ENCODE measurements around the gene SUPT20H. TPM values are rescaled to one million over a fixed set of nuclear protein-coding genes. Genes with fewer than 3 reads are reported as not detected.

Gene SUPT20H
- 47.0 TPM for total RNA-seq

DNA sequence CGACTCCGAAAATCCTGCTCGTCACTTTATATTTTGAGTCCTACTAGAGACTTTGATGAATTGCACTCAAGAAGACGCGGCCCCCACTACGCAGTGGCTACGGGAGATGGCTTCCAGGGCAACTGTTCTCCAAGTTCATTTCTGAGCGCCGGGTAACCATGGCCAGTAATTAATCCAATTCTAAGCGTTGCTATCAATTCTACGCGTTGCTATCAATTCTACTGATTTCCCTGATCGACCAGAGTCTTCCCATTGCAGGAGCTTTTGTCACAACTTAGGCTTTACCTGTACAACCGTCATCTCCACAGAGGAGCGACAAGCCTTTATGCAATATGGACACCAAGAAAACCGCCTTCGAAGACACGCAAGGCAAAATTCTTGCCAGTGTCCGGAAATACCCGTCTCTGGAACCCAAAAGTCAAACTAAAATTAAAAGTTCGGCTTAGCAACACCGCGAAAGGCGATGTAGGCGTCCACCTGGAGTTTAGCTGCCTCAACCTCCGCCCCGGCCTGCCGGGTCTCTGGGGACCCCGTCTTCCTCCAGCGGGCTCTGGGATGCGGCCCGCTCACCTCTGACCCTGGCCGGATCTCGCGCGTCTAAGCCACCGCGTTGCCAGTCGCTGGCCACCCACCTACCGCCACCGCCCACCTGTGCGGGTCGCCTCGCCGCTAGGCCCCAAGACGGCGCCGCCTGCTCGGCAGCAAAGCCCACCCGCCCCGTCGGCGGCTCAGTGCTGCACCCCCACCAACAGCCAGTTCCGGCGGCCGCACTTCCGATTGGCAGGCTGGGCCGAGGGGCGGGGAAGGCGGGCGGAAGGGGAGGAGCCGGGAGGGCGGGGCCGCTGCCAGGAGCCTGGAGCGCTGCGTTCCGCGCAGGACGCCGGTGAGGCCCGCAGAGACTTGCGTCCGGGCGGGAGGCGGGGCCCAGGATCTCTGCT lies at the start of gene SUPT20H:
Gene SUPT20H, minus strand, starts transcription at position 779 of the 938 bp plus-strand sequence. CDS start 8,198 bp downstream, outside the sequence.
- peaks cover 7 to 13% (median 8%) of the 10 kb centered on the region in 3 donors for H3K4me1 ChIP-seq (ENCODE audit: control insufficient read depth in 3 of 3, insufficient read depth in 3 of 3, low read length in 3 of 3)
- peak within 1 kb of the TSS; percentile 85 to 99 (median 95) for H3K4me3 ChIP-seq (ENCODE audit: low read length in 3 of 3)
- no peaks in the 10 kb centered on the region for H3K9me3 ChIP-seq (ENCODE audit: control insufficient read depth in 3 of 3, low read length in 3 of 3)
- H3K27ac ChIP-seq (ENCODE audit: low read depth, low read length): peak within 1 kb of the TSS; percentile 88
- peak within 1 kb of the TSS; percentile 89 to 98 (median 95) for H3K9ac ChIP-seq (ENCODE audit: low read depth in 1 of 3, low read length in 3 of 3)
- no peaks in the 10 kb centered on the region for H3K36me3 ChIP-seq (ENCODE audit: control insufficient read depth in 3 of 3, insufficient read depth in 3 of 3, low read length in 3 of 3)
- no peaks in the 10 kb centered on the region for H3K27me3 ChIP-seq (ENCODE audit: control insufficient read depth in 3 of 3, insufficient read depth in 3 of 3, low read length in 3 of 3)

DNA sequence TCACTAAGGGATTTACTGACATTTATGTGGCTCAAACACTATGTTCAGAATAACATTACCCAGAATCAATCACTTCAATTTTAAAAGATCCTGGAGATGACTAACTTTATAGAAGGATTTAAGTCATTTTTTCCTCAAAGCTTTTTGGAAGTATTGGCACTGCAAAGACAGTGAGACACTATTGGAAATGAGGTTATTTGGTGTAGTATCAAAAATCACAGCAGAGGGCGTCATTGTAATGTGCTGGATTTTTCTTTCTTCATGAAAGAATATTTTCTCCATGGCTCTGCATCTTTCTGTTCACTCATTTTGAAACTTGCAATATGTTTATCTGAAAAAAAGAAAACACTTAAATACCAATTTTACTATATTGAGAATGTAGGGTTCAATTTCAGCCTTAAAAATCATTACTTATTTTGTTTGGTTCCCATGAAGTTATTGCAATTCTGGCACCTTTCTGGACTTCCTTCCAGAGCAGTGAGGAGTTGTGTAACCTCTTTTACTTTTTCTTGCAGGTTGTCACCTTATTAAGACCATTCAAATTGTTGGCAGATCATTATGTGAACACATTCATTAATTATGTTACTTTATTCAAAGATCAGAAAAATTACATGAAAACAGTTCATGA lies 49.7 kb upstream of the SUPT20H start:
- Histone ChIP-seq H3K9me3 (ENCODE audit: control insufficient read depth in 3 of 3, low read length in 3 of 3) (no peaks in the 10 kb centered on the region), H3K9ac (ENCODE audit: low read depth in 1 of 3, low read length in 3 of 3) (no peak overlapping the region), H3K36me3 (ENCODE audit: control insufficient read depth in 3 of 3, insufficient read depth in 3 of 3, low read length in 3 of 3) (no peaks in the 10 kb centered on the region), H3K27me3 (ENCODE audit: control insufficient read depth in 3 of 3, insufficient read depth in 3 of 3, low read length in 3 of 3) (no peaks in the 10 kb centered on the region), H3K27ac (ENCODE audit: low read depth, low read length) (no peak overlapping the region), H3K4me3 (ENCODE audit: low read length in 3 of 3) (no peak overlapping the region), H3K4me1 (ENCODE audit: control insufficient read depth in 3 of 3, insufficient read depth in 3 of 3, low read length in 3 of 3) (no peaks in the 10 kb centered on the region)

DNA sequence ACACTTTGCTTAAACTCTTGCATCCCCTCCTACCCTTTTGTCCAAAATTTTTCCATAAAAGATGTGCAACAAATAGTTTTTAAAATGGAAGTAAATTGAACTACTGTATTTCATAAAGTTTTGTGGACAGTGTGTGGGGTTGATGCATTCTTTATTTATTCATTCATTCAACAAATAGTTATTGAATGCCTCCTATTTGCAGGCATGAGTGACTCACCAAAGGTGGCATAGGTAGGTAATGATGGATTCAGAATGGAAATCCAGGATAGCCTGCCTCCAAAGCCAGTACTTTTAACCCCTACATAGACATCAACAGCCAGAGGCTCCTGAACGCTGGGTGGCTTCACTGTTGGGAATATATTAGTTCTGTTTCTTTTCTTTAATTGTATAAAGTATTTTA lies 48.4 kb upstream of the SUPT20H start:
- Histone ChIP-seq H3K4me1 (ENCODE audit: control insufficient read depth in 3 of 3, insufficient read depth in 3 of 3, low read length in 3 of 3) (no peaks in the 10 kb centered on the region), H3K27me3 (ENCODE audit: control insufficient read depth in 3 of 3, insufficient read depth in 3 of 3, low read length in 3 of 3) (no peaks in the 10 kb centered on the region), H3K27ac (ENCODE audit: low read depth, low read length) (no peak overlapping the region), H3K9me3 (ENCODE audit: control insufficient read depth in 3 of 3, low read length in 3 of 3) (no peaks in the 10 kb centered on the region), H3K4me3 (ENCODE audit: low read length in 3 of 3) (no peak overlapping the region), H3K36me3 (ENCODE audit: control insufficient read depth in 3 of 3, insufficient read depth in 3 of 3, low read length in 3 of 3) (no peaks in the 10 kb centered on the region), H3K9ac (ENCODE audit: low read depth in 1 of 3, low read length in 3 of 3) (no peak overlapping the region)

DNA sequence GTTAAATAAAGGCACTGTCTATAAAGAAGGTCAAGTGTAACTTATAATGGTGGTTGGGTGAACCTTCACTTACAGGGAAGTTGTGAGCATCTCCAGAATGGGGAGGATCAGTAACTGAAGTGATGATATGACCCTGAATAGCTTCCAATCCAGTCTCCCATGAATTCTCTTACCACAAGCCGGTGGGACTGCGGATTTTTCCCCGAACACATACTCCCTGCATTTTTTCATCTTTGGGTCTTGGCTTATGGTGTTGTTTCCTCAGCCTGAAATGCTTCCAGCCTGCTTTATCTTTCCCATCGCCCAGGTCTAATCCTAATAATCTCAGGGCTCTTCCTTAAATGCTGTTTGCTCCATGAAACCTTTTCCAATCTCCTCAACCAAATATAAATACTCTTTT lies 48.0 kb upstream of the SUPT20H start:
- Histone ChIP-seq H3K9ac (ENCODE audit: low read depth in 1 of 3, low read length in 3 of 3) (no peak overlapping the region), H3K4me3 (ENCODE audit: low read length in 3 of 3) (no peak overlapping the region), H3K27ac (ENCODE audit: low read depth, low read length) (no peak overlapping the region), H3K9me3 (ENCODE audit: control insufficient read depth in 3 of 3, low read length in 3 of 3) (no peaks in the 10 kb centered on the region), H3K27me3 (ENCODE audit: control insufficient read depth in 3 of 3, insufficient read depth in 3 of 3, low read length in 3 of 3) (no peaks in the 10 kb centered on the region), H3K4me1 (ENCODE audit: control insufficient read depth in 3 of 3, insufficient read depth in 3 of 3, low read length in 3 of 3) (no peaks in the 10 kb centered on the region), H3K36me3 (ENCODE audit: control insufficient read depth in 3 of 3, insufficient read depth in 3 of 3, low read length in 3 of 3) (no peaks in the 10 kb centered on the region)

DNA sequence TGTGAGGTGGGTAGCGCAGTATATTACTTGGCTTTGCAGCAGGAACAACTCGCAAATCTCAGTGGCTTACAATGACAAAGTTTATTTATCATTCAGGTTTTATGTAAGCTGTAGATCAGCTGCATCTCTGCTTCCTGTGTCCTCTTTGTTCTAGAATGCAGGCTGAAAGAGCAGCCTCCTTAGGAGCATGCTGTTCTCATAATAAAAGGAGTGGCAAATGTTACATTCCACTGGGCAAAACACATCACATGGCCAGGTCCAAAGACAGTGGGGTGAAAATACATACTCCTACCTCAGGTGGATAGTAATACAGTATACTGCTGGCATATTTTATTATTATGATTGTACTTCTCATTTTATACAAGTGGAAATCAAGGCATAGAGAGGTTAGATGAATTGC lies 47.2 kb upstream of the SUPT20H start:
- Histone ChIP-seq H3K27ac (ENCODE audit: low read depth, low read length) (no peak overlapping the region), H3K36me3 (ENCODE audit: control insufficient read depth in 3 of 3, insufficient read depth in 3 of 3, low read length in 3 of 3) (no peaks in the 10 kb centered on the region), H3K9me3 (ENCODE audit: control insufficient read depth in 3 of 3, low read length in 3 of 3) (no peaks in the 10 kb centered on the region), H3K27me3 (ENCODE audit: control insufficient read depth in 3 of 3, insufficient read depth in 3 of 3, low read length in 3 of 3) (no peaks in the 10 kb centered on the region), H3K4me1 (ENCODE audit: control insufficient read depth in 3 of 3, insufficient read depth in 3 of 3, low read length in 3 of 3) (no peaks in the 10 kb centered on the region), H3K9ac (ENCODE audit: low read depth in 1 of 3, low read length in 3 of 3) (no peak overlapping the region), H3K4me3 (ENCODE audit: low read length in 3 of 3) (no peak overlapping the region)

DNA sequence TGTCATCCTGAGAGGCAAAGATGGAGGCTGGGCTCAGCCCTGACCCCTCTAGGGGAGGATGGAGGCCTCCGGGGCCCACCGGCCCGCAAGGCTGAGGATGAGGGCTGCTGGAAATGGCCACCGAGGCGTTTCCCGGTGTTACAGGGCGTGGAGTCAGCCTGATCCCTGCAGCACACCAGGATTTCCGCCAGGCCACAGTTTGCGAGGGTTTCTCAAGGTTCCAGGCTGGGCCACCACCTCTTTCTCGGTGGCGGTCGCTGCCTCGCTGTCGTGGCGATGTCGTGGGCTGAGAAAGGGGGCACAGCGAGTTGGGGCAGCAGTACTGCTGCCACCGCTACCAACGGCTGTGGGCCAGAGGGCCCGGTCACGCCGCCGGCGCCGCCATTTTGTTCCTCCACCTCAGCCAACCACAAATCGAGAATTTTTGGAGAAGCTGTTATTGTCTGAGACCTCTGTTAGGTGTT lies 45.8 kb upstream of the SUPT20H start, which contains the start of gene CSNK1A1L:
Gene CSNK1A1L, minus strand, starts transcription at position 414 of the 464 bp plus-strand sequence. Its CDS starts 408 bp downstream, at position 6.
- no peaks in the 10 kb centered on the region for H3K27me3 ChIP-seq (ENCODE audit: control insufficient read depth in 3 of 3, insufficient read depth in 3 of 3, low read length in 3 of 3)
- no peak within 1 kb of the TSS for H3K4me3 ChIP-seq (ENCODE audit: low read length in 3 of 3)
- no peak within 1 kb of the TSS for H3K9ac ChIP-seq (ENCODE audit: low read depth in 1 of 3, low read length in 3 of 3)
- H3K27ac ChIP-seq (ENCODE audit: low read depth, low read length): no peak within 1 kb of the TSS
- no peaks in the 10 kb centered on the region for H3K9me3 ChIP-seq (ENCODE audit: control insufficient read depth in 3 of 3, low read length in 3 of 3)
- H3K4me1 ChIP-seq (ENCODE audit: control insufficient read depth in 3 of 3, insufficient read depth in 3 of 3, low read length in 3 of 3): no peaks in the 10 kb centered on the region
- no peaks in the 10 kb centered on the region for H3K36me3 ChIP-seq (ENCODE audit: control insufficient read depth in 3 of 3, insufficient read depth in 3 of 3, low read length in 3 of 3)

DNA sequence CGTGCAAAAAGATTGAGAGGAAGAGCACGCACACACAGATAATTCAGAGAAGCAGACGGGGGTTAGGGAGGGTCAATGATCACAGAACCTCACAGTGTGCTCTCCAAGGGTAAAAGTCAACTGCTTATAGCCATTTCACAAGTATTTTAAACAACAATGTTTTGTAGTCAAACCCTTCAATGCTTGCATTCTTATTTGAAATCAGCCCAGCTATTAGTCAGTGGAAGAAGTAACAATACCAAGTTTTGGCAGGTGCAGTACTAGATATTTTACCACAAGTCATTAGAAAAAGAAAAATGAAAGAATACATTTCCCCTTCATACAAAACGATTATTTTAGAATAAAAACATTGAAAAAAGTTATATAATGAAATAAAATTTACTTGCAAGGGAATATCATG lies 43.4 kb upstream of the SUPT20H start:
- no peaks in the 10 kb centered on the region for H3K4me1 ChIP-seq (ENCODE audit: control insufficient read depth in 3 of 3, insufficient read depth in 3 of 3, low read length in 3 of 3)
- H3K4me3 ChIP-seq (ENCODE audit: low read length in 3 of 3): no peak overlapping the region

DNA sequence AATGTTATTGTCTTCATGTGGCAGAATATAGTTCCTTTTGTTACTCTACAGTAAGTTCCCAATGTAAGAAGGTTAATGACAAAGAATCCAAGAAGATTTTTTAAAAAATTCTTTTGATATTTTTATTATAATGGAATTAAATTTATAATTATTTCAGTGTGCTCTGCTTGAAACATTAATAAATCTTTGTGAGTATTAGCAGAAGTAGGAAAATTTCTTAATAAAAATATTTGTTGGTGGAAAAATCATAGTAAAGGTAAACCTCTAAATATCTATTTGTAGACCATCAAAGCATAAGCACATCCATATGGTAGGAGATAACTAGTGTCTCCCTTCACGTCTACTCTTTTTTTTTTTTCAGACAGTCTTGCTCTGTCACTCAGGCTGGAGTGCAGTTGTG lies 41.7 kb upstream of the SUPT20H start:
- H3K27me3 ChIP-seq (ENCODE audit: control insufficient read depth in 3 of 3, insufficient read depth in 3 of 3, low read length in 3 of 3): no peaks in the 10 kb centered on the region
- H3K9ac ChIP-seq (ENCODE audit: low read depth in 1 of 3, low read length in 3 of 3): no peak overlapping the region
- H3K9me3 ChIP-seq (ENCODE audit: control insufficient read depth in 3 of 3, low read length in 3 of 3): no peaks in the 10 kb centered on the region
- no peak overlapping the region for H3K4me3 ChIP-seq (ENCODE audit: low read length in 3 of 3)
- no peaks in the 10 kb centered on the region for H3K36me3 ChIP-seq (ENCODE audit: control insufficient read depth in 3 of 3, insufficient read depth in 3 of 3, low read length in 3 of 3)
- H3K27ac ChIP-seq (ENCODE audit: low read depth, low read length): no peak overlapping the region
- no peaks in the 10 kb centered on the region for H3K4me1 ChIP-seq (ENCODE audit: control insufficient read depth in 3 of 3, insufficient read depth in 3 of 3, low read length in 3 of 3)

More for the DNA sequence above, 43.4 kb upstream of the SUPT20H start:
- Histone ChIP-seq H3K9me3 (ENCODE audit: control insufficient read depth in 3 of 3, low read length in 3 of 3) (no peaks in the 10 kb centered on the region), H3K36me3 (ENCODE audit: control insufficient read depth in 3 of 3, insufficient read depth in 3 of 3, low read length in 3 of 3) (no peaks in the 10 kb centered on the region), H3K9ac (ENCODE audit: low read depth in 1 of 3, low read length in 3 of 3) (no peak overlapping the region), H3K27me3 (ENCODE audit: control insufficient read depth in 3 of 3, insufficient read depth in 3 of 3, low read length in 3 of 3) (no peaks in the 10 kb centered on the region), H3K27ac (ENCODE audit: low read depth, low read length) (no peak overlapping the region)

DNA sequence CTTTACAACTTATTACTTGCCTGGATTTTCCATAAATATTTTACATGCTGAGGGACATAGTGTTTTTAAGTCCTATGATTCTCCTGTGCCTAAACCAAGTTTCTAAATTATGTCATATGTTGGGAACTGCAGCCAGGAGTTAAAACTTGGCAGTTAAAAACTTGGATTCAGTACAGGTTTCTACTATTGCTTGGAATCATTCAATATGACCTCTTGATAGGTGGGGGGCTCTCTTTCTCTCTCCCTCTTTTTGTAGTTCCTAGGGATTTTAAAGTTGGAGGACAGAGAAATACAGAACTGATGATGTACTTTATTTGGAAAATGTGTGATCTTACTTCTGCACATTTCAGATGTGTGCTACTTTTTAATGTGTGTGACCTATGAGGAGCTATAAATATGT lies 41.2 kb upstream of the SUPT20H start:
- no peaks in the 10 kb centered on the region for H3K27me3 ChIP-seq (ENCODE audit: control insufficient read depth in 3 of 3, insufficient read depth in 3 of 3, low read length in 3 of 3)
- H3K4me1 ChIP-seq (ENCODE audit: control insufficient read depth in 3 of 3, insufficient read depth in 3 of 3, low read length in 3 of 3): no peaks in the 10 kb centered on the region
- no peak overlapping the region for H3K9ac ChIP-seq (ENCODE audit: low read depth in 1 of 3, low read length in 3 of 3)
- H3K27ac ChIP-seq (ENCODE audit: low read depth, low read length): no peak overlapping the region
- no peaks in the 10 kb centered on the region for H3K36me3 ChIP-seq (ENCODE audit: control insufficient read depth in 3 of 3, insufficient read depth in 3 of 3, low read length in 3 of 3)
- no peaks in the 10 kb centered on the region for H3K9me3 ChIP-seq (ENCODE audit: control insufficient read depth in 3 of 3, low read length in 3 of 3)
- H3K4me3 ChIP-seq (ENCODE audit: low read length in 3 of 3): no peak overlapping the region

DNA sequence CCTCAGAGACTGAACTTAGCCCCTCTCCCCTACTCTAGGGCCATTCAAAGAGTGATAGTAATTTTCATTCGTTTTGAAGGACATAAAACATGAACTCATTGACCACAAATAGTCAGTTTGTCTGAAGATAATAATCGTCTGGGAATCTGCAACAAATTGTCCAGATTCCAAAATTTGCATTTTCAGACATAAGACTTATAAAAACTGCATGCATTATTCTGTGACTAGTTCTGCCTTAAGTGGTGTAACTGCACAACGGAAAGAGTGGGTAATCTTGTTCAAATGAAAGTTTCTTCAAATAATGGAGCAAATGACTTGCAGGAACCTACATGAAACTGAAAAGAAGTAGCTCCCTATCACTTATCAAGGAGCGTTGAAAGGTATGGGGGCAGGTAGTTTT lies 37.6 kb upstream of the SUPT20H start:
- H3K27me3 ChIP-seq (ENCODE audit: control insufficient read depth in 3 of 3, insufficient read depth in 3 of 3, low read length in 3 of 3): no peaks in the 10 kb centered on the region
- H3K9ac ChIP-seq (ENCODE audit: low read depth in 1 of 3, low read length in 3 of 3): no peak overlapping the region
- no peaks in the 10 kb centered on the region for H3K9me3 ChIP-seq (ENCODE audit: control insufficient read depth in 3 of 3, low read length in 3 of 3)
- no peaks in the 10 kb centered on the region for H3K4me1 ChIP-seq (ENCODE audit: control insufficient read depth in 3 of 3, insufficient read depth in 3 of 3, low read length in 3 of 3)
- no peak overlapping the region for H3K27ac ChIP-seq (ENCODE audit: low read depth, low read length)
- H3K36me3 ChIP-seq (ENCODE audit: control insufficient read depth in 3 of 3, insufficient read depth in 3 of 3, low read length in 3 of 3): no peaks in the 10 kb centered on the region
- no peak overlapping the region for H3K4me3 ChIP-seq (ENCODE audit: low read length in 3 of 3)

Data from skeletal muscle tissue (tissue), 4 donors.